HCT116 (cell line): Measurements from ENCODE around the gene MLYCD. TPM values are rescaled to one million over a fixed set of nuclear protein-coding genes. Genes with fewer than 3 reads are reported as not detected.
A peak's percentile ranks its signal among the peaks of the same experiment; 100 is the strongest.

Experiments
- ATAC-seq: fragments of 200-7000 bp; cut with Tn5 transposase; 2 replicates; pipeline ENCODE4 v1.9.1; 2020; ENCODE audit warnings: mild to moderate bottlenecking, moderate library complexity
- BruUV-seq: library from RNA; stranded (reverse); fragments of 400-500 nt; replicated peaks from 2 replicates; lab custom pipeline; 2021; lab: Mats Ljungman, UMichigan
- CTCF ChIA-PET: fragments of 300-600 bp; sonication (Branson Sonifier 250); formaldehyde crosslinking; loops from one replicate; lab custom pipeline; 2021; ENCODE audit warnings: antibody characterized with exemption; lab: Charles Lee
- POLR2A ChIA-PET: fragments of 300-600, 350-600 bp; sonication (Branson Sonifier 250); formaldehyde crosslinking; loops from one replicate; lab custom pipeline; 2021; ENCODE audit warnings: antibody characterized with exemption; lab: Charles Lee
- RAD21 ChIA-PET, 2 experiments: fragments of 300-600 bp; sonication (Branson Sonifier 250); formaldehyde crosslinking; loops; one replicate each; lab custom pipeline; 2023; ENCODE audit warnings: low total read pairs in 2 of 2; ENCODE audit not compliant: uncharacterized antibody in 2 of 2, unreplicated experiment in 2 of 2, low non-redundant PET in 1 of 2; lab: Charles Lee
- DNase-seq: peaks from one replicate; pipeline ENCODE4 v3.0.0-alpha.2; 2010; ENCODE audit warnings: low read depth, low spot score
- H2AFZ ChIP-seq: fragments of 200-600 bp; shearing (Covaris generic), sonication (generic); 2 replicates; pipeline ENCODE4 v1.6.1; 2017; ENCODE audit warnings: low read depth, mixed run types, mixed read lengths, antibody characterized with exemption, low read length; ENCODE audit not compliant: poor library complexity, severe bottlenecking
- H3K27ac ChIP-seq: 2 replicates; pipeline ENCODE4 v1.5.1; 2012; ENCODE audit warnings: low read depth, low read length
- H3K27me3 ChIP-seq: fragments of 200-600 bp; sonication (generic); 2 replicates; pipeline ENCODE4 v1.6.1; 2016; ENCODE audit warnings: mixed run types, low read length, mixed read lengths; ENCODE audit not compliant: insufficient read depth
- H3K36me3 ChIP-seq, 2 experiments: fragments of 200-500 bp in 1 of 2; fragments of 200-600 bp in 1 of 2; sonication (Bioruptor generic) in 1 of 2; sonication (generic) in 1 of 2; 2 replicates each; pipeline versions ENCODE4 v1.5.1 to v1.6.1; 2014 to 2016; ENCODE audit warnings: low read length in 2 of 2, inconsistent platforms in 1 of 2, mixed read lengths in 1 of 2, mixed run types in 1 of 2; ENCODE audit not compliant: insufficient read depth in 2 of 2, control insufficient read depth in 1 of 2
- H3K4me1 ChIP-seq, 2 experiments: fragments of 200-600 bp in 1 of 2; sonication (generic) in 1 of 2; 2 replicates each; pipeline versions ENCODE4 v1.5.1 to v1.6.1; 2012 to 2017; ENCODE audit warnings: low read length in 2 of 2, inconsistent platforms in 1 of 2, mild to moderate bottlenecking in 1 of 2, mixed read lengths in 1 of 2, mixed run types in 1 of 2, moderate library complexity in 1 of 2; ENCODE audit not compliant: insufficient read depth in 2 of 2, control insufficient read depth in 1 of 2
- H3K4me2 ChIP-seq: fragments of 200-600 bp; sonication (generic); 2 replicates; pipeline ENCODE4 v1.6.1; 2017; ENCODE audit warnings: mixed run types, low read length, mixed read lengths
- H3K4me3 ChIP-seq, 2 experiments: fragments of 200-600 bp in 1 of 2; sonication (generic) in 1 of 2; replicated peaks in 1 of 2; 2 replicates each; pipeline ENCODE4 v1.5.1; 2011 to 2016; ENCODE audit warnings: low read length in 2 of 2, control low read depth in 1 of 2, low read depth in 1 of 2, mild to moderate bottlenecking in 1 of 2, mixed read lengths in 1 of 2, mixed run types in 1 of 2
- H3K79me2 ChIP-seq: fragments of 200-600 bp; sonication (generic); 2 replicates; pipeline ENCODE4 v1.6.1; 2017; ENCODE audit warnings: mild to moderate bottlenecking, mixed run types, low read length, moderate library complexity, mixed read lengths; ENCODE audit not compliant: insufficient read depth
- H3K9ac ChIP-seq: fragments of 200-600 bp; sonication (generic); 2 replicates; pipeline ENCODE4 v1.6.1; 2016; ENCODE audit warnings: low read length, mixed read lengths
- H3K9me2 ChIP-seq: fragments of 200-600 bp; sonication (generic), shearing (Covaris generic); 2 replicates; pipeline ENCODE4 v1.6.1; 2017; ENCODE audit warnings: mixed run types, mild to moderate bottlenecking, moderate library complexity; ENCODE audit not compliant: insufficient read depth
- H3K9me3 ChIP-seq, 2 experiments: fragments of 200-500 bp in 1 of 2; fragments of 200-600 bp in 1 of 2; sonication (Bioruptor generic) in 1 of 2; sonication (generic) in 1 of 2; 2 replicates each; pipeline ENCODE4 v1.6.1; 2014 to 2017; ENCODE audit warnings: low read length in 2 of 2, mixed read lengths in 2 of 2, inconsistent platforms in 1 of 2, low read depth in 1 of 2, mild to moderate bottlenecking in 1 of 2, mixed run types in 1 of 2, moderate library complexity in 1 of 2; ENCODE audit not compliant: control insufficient read depth in 1 of 2, insufficient read depth in 1 of 2
- H4K20me1 ChIP-seq: fragments of 200-600 bp; sonication (generic), shearing (Covaris generic); 2 replicates; pipeline ENCODE4 v1.6.1; 2017; ENCODE audit warnings: mixed run types, mild to moderate bottlenecking, moderate library complexity; ENCODE audit not compliant: insufficient read depth
- CBX3 ChIP-seq: IDR thresholded peaks from 2 replicates; pipeline ENCODE4 v1.6.1; 2012; ENCODE audit warnings: low read depth
- CEBPB ChIP-seq: IDR thresholded peaks from 2 replicates; pipeline ENCODE4 v1.6.1; 2012; ENCODE audit warnings: low read depth
- ELF1 ChIP-seq: IDR thresholded peaks from 2 replicates; pipeline ENCODE4 v1.6.1; 2012; ENCODE audit warnings: low read depth, borderline replicate concordance
- EZH2 ChIP-seq: fragments of 200-600 bp; sonication (generic); IDR thresholded peaks from 2 replicates; pipeline ENCODE4 v1.6.1; 2017; ENCODE audit warnings: antibody characterized with exemption, mixed run types
- EZH2phosphoT487 ChIP-seq: fragments of 200-600 bp; IDR thresholded peaks from 2 replicates; pipeline ENCODE4 v1.6.1; 2018; ENCODE audit warnings: antibody characterized with exemption, borderline replicate concordance
- JUND ChIP-seq: IDR thresholded peaks from 2 replicates; pipeline ENCODE4 v1.6.1; 2012
- POLR2A ChIP-seq: IDR thresholded peaks from 2 replicates; pipeline ENCODE4 v1.7.0; 2011; ENCODE audit warnings: borderline replicate concordance; ENCODE audit not compliant: insufficient read depth, insufficient read length; ENCODE audit errors: extremely low read depth
- POLR2AphosphoS5 ChIP-seq: IDR thresholded peaks from 2 replicates; pipeline ENCODE4 v1.6.1; 2011; ENCODE audit warnings: mild to moderate bottlenecking, low read depth, low read length, moderate library complexity
- SP1 ChIP-seq: IDR thresholded peaks from 2 replicates; pipeline ENCODE4 v1.6.1; 2012; ENCODE audit warnings: low read depth
- SRF ChIP-seq: IDR thresholded peaks from 2 replicates; pipeline ENCODE4 v1.6.1; 2012; ENCODE audit warnings: low read depth
- TCF7L2 ChIP-seq: IDR thresholded peaks from 2 replicates; pipeline ENCODE4 v1.7.0; 2011; ENCODE audit warnings: borderline replicate concordance, inconsistent platforms; ENCODE audit not compliant: insufficient read depth, insufficient read length; ENCODE audit errors: extremely low read depth
- ZFX ChIP-seq: fragments of 450-650 bp; IDR thresholded peaks from 2 replicates; pipeline ENCODE4 v1.6.1; 2017
- intact Hi-C: fragments of 100-400 bp; cut with micrococcal nuclease; formaldehyde crosslinking; loops from 2 replicates; pipeline ENCODE4 v1.10.0; 2022
- total RNA-seq: library from RNA; stranded (reverse); gene quantifications from one replicate; pipeline ENCODE4 v1.2.1, GENCODE V29; 2021; ENCODE audit not compliant: unreplicated experiment
- TF ChIP-seq, protein P1 (sequence below): IDR thresholded peaks from 2 replicates; pipeline ENCODE4 v1.6.1; 2011; ENCODE audit warnings: mild to moderate bottlenecking, low read length, moderate library complexity; ENCODE audit not compliant: insufficient replicate concordance; ENCODE audit errors: extremely low read depth
- TF ChIP-seq, protein P2 (sequence below): IDR thresholded peaks from 2 replicates; pipeline ENCODE4 v1.6.1; 2012
- TF ChIP-seq, protein P3 (sequence below): IDR thresholded peaks from 2 replicates; pipeline ENCODE4 v1.6.1; 2012
- TF ChIP-seq, protein P4 (sequence below), 3 experiments: fragments of 200-600 bp in 1 of 3; sonication (generic) in 1 of 3; IDR thresholded peaks in 2 of 3; conservative IDR thresholded peaks in 1 of 3; 2 replicates each; pipeline ENCODE4 v1.5.1; 2012 to 2017; ENCODE audit warnings: low read depth in 2 of 3, low read length in 2 of 3, antibody characterized with exemption in 1 of 3, borderline replicate concordance in 1 of 3, control low read depth in 1 of 3, mild to moderate bottlenecking in 1 of 3, mixed read lengths in 1 of 3, mixed run types in 1 of 3, moderate library complexity in 1 of 3; ENCODE audit not compliant: insufficient read depth in 1 of 3

The MLYCD gene
- total RNA-seq, 1 experiment from 2014 or later: 3.9 TPM

DNA sequence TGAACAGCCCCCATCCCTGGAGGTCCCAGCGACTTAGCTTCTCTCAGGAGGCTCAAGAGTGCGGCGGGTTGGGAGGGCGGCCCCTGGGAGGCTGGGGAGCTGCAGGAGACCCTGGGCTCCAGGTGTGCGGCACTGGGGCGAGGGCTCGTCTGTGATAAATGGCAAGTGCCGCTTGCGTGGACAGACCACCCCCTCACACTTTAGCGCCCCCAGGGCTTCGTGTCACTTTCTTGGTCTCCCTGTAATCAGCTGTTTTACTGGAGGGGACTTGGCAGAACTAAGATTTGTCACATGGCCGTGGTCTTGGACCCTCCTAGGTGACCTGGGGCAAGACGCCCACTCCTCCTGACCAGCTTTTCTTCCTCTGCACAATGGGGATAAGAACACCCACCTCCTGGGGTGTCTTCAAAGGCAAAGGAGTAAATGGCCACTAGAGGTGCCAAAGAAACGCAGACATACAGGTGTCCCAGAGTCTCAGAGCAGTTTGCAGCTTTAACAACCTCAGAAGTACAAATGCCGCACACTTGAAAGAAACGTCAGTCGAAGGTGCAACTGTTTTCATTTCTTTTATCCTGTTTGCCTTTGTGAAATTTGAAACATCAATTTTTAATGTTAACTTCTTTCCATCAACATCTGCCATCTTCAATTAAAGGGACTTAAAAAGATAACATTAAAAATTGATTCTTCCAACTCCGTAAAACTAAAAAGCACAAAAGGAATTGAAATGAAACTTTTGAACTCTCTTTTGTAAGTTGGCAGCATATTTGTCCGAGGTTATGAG lies 55.1 kb downstream of the MLYCD start:
- ATAC-seq (peak; percentile 62), DNase-seq (peak; percentile 72)
- Histone ChIP-seq H3K9me3 (no peaks in the 10 kb centered on the region), H3K36me3 (no peaks in the 10 kb centered on the region; a peak in 1 of 4 replicates), H3K4me3 (peak overlapping the region; percentile 66 to 77), H2AFZ (no peak overlapping the region), H3K9me2 (no peaks in the 10 kb centered on the region), H3K9ac (peak overlapping the region; percentile 74), H3K27me3 (no peaks in the 10 kb centered on the region), H3K4me2 (peak overlapping the region; percentile 92), H4K20me1 (no peaks in the 10 kb centered on the region), H3K79me2 (no peaks in the 10 kb centered on the region; the same call in 1 of the 2 replicates), H3K27ac (peak overlapping the region; percentile 88), H3K4me1 (peaks cover 20 to 31% of the 10 kb centered on the region in 2 experiments)
- ChIA-PET CTCF (interaction anchor here (0.8 to 2.2 kb wide), 25 partner anchors 8 to 579 kb away, joined by 3 to 18 read pairs (median 5); partner anchors contain the start of gene TAF1C), POLR2A (interaction anchor here (0.6 to 2.2 kb wide), 7 partner anchors 8 to 1198 kb away, joined by 3 to 10 read pairs (median 4); no protein-coding TSS in a partner anchor), RAD21 (interaction anchor here (0.6 to 1.7 kb wide), 3 partner anchors 27 to 60 kb away, joined by 3 to 4 read pairs (median 3); no protein-coding TSS in a partner anchor)
- intact Hi-C loops: loop anchor here (1.0 to 10.0 kb wide), 3 partner anchors 28 to 551 kb away; partner anchors contain the start of gene MEAK7
- no peak for TF ChIP-seq POLR2A
- no peak for TF ChIP-seq EZH2
- TF ChIP-seq CEBPB: no peak
- TF ChIP-seq, protein P1, sequence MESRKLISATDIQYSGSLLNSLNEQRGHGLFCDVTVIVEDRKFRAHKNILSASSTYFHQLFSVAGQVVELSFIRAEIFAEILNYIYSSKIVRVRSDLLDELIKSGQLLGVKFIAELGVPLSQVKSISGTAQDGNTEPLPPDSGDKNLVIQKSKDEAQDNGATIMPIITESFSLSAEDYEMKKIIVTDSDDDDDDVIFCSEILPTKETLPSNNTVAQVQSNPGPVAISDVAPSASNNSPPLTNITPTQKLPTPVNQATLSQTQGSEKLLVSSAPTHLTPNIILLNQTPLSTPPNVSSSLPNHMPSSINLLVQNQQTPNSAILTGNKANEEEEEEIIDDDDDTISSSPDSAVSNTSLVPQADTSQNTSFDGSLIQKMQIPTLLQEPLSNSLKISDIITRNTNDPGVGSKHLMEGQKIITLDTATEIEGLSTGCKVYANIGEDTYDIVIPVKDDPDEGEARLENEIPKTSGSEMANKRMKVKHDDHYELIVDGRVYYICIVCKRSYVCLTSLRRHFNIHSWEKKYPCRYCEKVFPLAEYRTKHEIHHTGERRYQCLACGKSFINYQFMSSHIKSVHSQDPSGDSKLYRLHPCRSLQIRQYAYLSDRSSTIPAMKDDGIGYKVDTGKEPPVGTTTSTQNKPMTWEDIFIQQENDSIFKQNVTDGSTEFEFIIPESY: no peak
- no peak for TF ChIP-seq JUND
- no peak for TF ChIP-seq SRF
- TF ChIP-seq, protein P2, sequence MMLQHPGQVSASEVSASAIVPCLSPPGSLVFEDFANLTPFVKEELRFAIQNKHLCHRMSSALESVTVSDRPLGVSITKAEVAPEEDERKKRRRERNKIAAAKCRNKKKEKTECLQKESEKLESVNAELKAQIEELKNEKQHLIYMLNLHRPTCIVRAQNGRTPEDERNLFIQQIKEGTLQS: no peak
- no peak for TF ChIP-seq ZFX
- TF ChIP-seq ELF1: no peak
- no peak for TF ChIP-seq EZH2phosphoT487
- TF ChIP-seq, protein P3, sequence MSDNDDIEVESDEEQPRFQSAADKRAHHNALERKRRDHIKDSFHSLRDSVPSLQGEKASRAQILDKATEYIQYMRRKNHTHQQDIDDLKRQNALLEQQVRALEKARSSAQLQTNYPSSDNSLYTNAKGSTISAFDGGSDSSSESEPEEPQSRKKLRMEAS: no peak
- TF ChIP-seq SP1: no peak
- no peak for TF ChIP-seq CBX3
- no peak for TF ChIP-seq POLR2AphosphoS5
- peak; percentile 53 for TF ChIP-seq TCF7L2
- TF ChIP-seq, protein P4, sequence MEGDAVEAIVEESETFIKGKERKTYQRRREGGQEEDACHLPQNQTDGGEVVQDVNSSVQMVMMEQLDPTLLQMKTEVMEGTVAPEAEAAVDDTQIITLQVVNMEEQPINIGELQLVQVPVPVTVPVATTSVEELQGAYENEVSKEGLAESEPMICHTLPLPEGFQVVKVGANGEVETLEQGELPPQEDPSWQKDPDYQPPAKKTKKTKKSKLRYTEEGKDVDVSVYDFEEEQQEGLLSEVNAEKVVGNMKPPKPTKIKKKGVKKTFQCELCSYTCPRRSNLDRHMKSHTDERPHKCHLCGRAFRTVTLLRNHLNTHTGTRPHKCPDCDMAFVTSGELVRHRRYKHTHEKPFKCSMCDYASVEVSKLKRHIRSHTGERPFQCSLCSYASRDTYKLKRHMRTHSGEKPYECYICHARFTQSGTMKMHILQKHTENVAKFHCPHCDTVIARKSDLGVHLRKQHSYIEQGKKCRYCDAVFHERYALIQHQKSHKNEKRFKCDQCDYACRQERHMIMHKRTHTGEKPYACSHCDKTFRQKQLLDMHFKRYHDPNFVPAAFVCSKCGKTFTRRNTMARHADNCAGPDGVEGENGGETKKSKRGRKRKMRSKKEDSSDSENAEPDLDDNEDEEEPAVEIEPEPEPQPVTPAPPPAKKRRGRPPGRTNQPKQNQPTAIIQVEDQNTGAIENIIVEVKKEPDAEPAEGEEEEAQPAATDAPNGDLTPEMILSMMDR (IDR thresholded peaks at IDR 0.05 in 2 of 3, conservative IDR thresholded peaks at IDR 0.05 in 1 of 3; ENCODE audit: borderline replicate concordance in 1 of 3, insufficient read depth in 1 of 3, low read depth in 2 of 3, low read length in 2 of 3): peak in 2 of 3 experiments; percentile 92 to 97; a peak in 4 of 6 replicates
- BruUV-seq: TSS peak; percentile 69
